ENCODE measurements around the gene RPS26. TPM values are rescaled to one million over a fixed set of nuclear protein-coding genes. Genes with fewer than 3 reads are reported as not detected.

RPS26 gene
- total and polyA plus RNA-seq, 2 of the 13 experiments (the other 11 are each of a cell fraction or from before 2014, with no cell fraction given): 150 to 421 TPM

GRCh38 chr12:56078931-56079722 is 37.4 kb downstream of the RPS26 start (continued):
- TF ChIP-seq RARG (CRISPR knock-in tag; IDR thresholded peaks at IDR 0.05; ENCODE audit: low read depth) (no peak), ZNF235 (CRISPR knock-in tag; IDR thresholded peaks at IDR 0.05; ENCODE audit: borderline replicate concordance) (no peak), ATF4 (CRISPR knock-in tag; IDR thresholded peaks at IDR 0.05) (no peak), ZNF331 (CRISPR knock-in tag; IDR thresholded peaks at IDR 0.05) (peak; percentile 58; the same call in 1 of the 2 replicates), PAF1 (CRISPR knock-in tag; IDR thresholded peaks at IDR 0.05) (no peak), NFATC3 (CRISPR knock-in tag; IDR thresholded peaks at IDR 0.05) (no peak), AGO2 (optimal IDR thresholded peaks at IDR 0.05; ENCODE audit: low read depth, low read length) (peak; percentile 63), ZNF367 (CRISPR knock-in tag; IDR thresholded peaks at IDR 0.05; ENCODE audit: borderline replicate concordance) (no peak), ZC3H13 (CRISPR knock-in tag; IDR thresholded peaks at IDR 0.05) (no peak), GFI1 (CRISPR knock-in tag; IDR thresholded peaks at IDR 0.05; ENCODE audit: borderline replicate concordance) (peak; percentile 36; the same call in 1 of the 2 replicates), AGO1 (IDR thresholded peaks at IDR 0.05; ENCODE audit: low read depth, low read length, poor library complexity, severe bottlenecking) (no peak), NFYC (CRISPR knock-in tag; IDR thresholded peaks at IDR 0.05) (no peak), ZNF20 (CRISPR knock-in tag; IDR thresholded peaks at IDR 0.05) (no peak; the same call in 1 of the 2 replicates), SRSF1 (optimal IDR thresholded peaks at IDR 0.05; ENCODE audit: low read depth, low read length) (peak; percentile 63), RXRB (CRISPR knock-in tag; IDR thresholded peaks at IDR 0.05; ENCODE audit: borderline replicate concordance) (peak; percentile 18; the same call in 1 of the 2 replicates), NFKB2 (CRISPR knock-in tag; IDR thresholded peaks at IDR 0.05; ENCODE audit: borderline replicate concordance) (peak; percentile 82; the same call in 1 of the 2 replicates), IRF1 (CRISPR knock-in tag; IDR thresholded peaks at IDR 0.05; ENCODE audit: low read depth) (no peak)
- TF ChIP-seq, protein P1, sequence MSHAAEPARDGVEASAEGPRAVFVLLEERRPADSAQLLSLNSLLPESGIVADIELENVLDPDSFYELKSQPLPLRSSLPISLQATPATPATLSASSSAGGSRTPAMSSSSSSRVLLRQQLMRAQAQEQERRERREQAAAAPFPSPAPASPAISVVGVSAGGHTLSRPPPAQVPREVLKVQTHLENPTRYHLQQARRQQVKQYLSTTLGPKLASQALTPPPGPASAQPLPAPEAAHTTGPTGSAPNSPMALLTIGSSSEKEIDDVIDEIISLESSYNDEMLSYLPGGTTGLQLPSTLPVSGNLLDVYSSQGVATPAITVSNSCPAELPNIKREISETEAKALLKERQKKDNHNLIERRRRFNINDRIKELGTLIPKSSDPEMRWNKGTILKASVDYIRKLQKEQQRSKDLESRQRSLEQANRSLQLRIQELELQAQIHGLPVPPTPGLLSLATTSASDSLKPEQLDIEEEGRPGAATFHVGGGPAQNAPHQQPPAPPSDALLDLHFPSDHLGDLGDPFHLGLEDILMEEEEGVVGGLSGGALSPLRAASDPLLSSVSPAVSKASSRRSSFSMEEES (CRISPR knock-in tag; IDR thresholded peaks at IDR 0.05): no peak
- TF ChIP-seq, protein P2, sequence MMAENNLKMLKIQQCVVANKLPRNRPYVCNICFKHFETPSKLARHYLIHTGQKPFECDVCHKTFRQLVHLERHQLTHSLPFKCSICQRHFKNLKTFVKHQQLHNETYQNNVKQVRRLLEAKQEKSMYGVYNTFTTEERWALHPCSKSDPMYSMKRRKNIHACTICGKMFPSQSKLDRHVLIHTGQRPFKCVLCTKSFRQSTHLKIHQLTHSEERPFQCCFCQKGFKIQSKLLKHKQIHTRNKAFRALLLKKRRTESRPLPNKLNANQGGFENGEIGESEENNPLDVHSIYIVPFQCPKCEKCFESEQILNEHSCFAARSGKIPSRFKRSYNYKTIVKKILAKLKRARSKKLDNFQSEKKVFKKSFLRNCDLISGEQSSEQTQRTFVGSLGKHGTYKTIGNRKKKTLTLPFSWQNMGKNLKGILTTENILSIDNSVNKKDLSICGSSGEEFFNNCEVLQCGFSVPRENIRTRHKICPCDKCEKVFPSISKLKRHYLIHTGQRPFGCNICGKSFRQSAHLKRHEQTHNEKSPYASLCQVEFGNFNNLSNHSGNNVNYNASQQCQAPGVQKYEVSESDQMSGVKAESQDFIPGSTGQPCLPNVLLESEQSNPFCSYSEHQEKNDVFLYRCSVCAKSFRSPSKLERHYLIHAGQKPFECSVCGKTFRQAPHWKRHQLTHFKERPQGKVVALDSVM (CRISPR knock-in tag; IDR thresholded peaks at IDR 0.05): peak; percentile 71
- TF ChIP-seq, protein P3, sequence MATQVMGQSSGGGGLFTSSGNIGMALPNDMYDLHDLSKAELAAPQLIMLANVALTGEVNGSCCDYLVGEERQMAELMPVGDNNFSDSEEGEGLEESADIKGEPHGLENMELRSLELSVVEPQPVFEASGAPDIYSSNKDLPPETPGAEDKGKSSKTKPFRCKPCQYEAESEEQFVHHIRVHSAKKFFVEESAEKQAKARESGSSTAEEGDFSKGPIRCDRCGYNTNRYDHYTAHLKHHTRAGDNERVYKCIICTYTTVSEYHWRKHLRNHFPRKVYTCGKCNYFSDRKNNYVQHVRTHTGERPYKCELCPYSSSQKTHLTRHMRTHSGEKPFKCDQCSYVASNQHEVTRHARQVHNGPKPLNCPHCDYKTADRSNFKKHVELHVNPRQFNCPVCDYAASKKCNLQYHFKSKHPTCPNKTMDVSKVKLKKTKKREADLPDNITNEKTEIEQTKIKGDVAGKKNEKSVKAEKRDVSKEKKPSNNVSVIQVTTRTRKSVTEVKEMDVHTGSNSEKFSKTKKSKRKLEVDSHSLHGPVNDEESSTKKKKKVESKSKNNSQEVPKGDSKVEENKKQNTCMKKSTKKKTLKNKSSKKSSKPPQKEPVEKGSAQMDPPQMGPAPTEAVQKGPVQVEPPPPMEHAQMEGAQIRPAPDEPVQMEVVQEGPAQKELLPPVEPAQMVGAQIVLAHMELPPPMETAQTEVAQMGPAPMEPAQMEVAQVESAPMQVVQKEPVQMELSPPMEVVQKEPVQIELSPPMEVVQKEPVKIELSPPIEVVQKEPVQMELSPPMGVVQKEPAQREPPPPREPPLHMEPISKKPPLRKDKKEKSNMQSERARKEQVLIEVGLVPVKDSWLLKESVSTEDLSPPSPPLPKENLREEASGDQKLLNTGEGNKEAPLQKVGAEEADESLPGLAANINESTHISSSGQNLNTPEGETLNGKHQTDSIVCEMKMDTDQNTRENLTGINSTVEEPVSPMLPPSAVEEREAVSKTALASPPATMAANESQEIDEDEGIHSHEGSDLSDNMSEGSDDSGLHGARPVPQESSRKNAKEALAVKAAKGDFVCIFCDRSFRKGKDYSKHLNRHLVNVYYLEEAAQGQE (IDR thresholded peaks at IDR 0.05; ENCODE audit: borderline replicate concordance in 1 of 2, low read depth in 1 of 2, low read length in 2 of 2): no peak
